HUDEP-2 (cell line): ENCODE measurements around the gene ITGAV.

ENCODE experiments used
- DNase-seq, 76 experiments: peaks; one replicate each; lab custom pipeline; 2025; ENCODE audit not compliant: unreplicated experiment in 76 of 76; lab: John Stamatoyannopoulos, UW

ITGAV gene

GRCh38 chr2:186611526-186611925 lies 21.7 kb downstream of the ITGAV start:
- no peak for DNase-seq

DNA sequence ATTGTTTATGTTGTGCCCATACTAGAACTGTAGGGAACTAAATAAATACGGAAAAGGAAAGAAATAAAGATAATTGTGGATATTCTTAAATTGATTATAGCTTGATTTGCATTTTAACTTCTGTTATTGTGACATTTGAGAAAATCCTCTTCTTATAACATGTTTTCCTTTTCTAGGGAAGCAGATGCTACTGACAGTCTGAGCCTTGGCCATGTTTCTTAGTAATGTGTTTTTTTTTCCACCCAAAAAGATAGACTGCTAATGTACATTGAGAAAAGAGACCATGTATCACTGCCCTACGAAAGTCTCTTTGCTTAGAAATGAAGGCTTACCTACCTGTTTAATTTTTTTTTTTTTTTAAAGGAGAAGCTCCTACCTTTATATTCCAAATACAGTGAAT lies 22.2 kb downstream of the ITGAV start:
- DNase-seq: no peak

GRCh38 chr2:186612555-186613440 lies 22.9 kb downstream of the ITGAV start:
- DNase-seq: no peak

GRCh38 chr2:186614373-186614772 lies 24.5 kb downstream of the ITGAV start:
- DNase-seq: no peak

DNA sequence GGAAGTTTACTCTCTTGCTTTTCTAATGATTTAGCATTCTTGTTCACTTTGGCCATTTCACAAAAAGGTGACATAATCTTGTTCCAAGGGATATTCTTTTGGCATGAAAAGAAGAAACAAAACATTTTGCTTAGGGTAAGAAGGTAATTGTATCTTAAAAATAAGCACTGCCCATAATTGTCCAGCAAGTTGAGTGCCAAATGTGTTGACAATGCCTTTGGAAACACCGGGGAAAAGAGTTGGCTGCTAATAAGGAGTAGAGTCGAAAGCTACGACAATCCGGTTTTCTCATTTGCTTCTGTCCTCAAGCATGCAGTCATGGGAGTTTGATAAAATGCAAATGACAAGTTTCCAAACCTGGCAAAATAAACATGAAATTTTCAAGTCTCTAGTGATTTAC lies 27.3 kb downstream of the ITGAV start:
- DNase-seq: no peak

GRCh38 chr2:186617771-186618170 lies 27.9 kb downstream of the ITGAV start:
- DNase-seq: no peak

- DNase-seq: no peak
Measured at GRCh38 chr2:186618696-186619095, 28.8 kb downstream of the ITGAV start.

DNA sequence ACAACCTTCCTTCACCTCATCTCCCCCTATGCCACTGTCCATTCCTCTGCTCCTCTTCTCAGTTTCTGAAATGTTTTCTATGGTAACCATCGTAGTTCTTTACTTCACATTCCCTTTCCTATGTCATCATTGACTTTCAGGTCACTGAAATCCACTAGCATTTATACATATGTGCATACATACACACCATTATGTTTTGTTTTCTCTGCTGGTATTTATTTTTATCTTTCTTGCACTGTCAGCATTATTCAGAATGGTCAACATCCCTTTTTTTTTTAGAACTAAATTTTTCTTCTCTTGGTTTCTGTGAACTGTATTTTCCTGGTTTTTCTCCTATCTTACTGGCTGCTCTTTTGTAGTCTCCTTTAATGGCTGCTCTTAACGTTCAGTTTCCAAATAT lies 33.2 kb downstream of the ITGAV start:
- no peak for DNase-seq

DNA sequence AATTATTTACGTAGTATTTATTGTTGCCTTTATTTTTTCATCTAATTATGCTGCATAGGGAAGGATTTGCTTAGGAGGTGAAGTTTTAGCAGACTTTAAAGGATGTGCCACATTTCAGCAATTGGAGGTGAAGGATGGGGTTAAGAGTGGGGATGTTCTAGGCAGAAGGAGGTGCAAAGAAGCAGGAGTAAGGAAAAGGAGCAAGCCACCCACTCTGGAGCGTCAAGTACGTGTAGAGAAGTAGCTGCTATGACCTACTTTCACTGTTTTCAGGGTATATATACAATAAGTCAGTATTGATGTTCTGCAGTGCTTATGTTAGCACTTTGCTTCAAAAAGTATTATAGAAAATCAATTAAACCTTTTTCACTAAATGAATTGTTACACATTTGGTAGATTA lies 34.4 kb downstream of the ITGAV start:
- DNase-seq: no peak

DNA sequence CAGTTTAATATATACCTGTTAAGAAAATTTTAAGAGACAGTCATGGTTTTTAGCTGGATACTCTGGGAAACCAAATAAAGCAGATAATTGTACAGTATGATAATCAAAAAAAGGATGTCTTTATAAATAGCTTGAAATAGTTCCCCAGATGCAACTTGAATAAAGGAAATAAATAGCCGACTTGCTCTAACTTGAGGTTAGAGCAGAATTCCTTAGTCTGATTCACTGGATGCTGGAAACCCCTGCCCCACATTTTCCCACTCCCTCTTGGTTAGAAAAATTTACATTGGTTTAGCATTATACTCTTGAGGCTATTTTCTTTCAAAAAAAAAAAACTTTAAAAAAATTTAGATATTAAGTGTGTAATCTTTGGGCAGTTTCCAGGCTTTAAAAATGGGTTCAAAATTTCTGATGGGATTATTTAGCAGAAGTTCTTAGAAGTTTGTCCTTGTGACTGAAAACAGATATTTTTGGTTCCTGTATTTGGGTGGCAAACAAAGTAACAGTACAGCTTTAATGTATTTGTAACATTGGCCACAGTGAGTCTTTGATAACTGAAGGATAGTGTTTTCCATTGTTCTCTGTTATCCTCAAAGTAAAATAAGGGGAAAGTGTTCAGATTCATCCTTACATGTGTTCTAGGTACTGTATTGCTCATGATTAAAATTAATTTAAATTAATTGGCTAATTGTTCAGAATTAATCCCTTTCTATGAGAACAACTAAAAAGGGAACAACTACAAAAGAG lies 39.6 kb downstream of the ITGAV start:
- DNase-seq: no peak

DNA sequence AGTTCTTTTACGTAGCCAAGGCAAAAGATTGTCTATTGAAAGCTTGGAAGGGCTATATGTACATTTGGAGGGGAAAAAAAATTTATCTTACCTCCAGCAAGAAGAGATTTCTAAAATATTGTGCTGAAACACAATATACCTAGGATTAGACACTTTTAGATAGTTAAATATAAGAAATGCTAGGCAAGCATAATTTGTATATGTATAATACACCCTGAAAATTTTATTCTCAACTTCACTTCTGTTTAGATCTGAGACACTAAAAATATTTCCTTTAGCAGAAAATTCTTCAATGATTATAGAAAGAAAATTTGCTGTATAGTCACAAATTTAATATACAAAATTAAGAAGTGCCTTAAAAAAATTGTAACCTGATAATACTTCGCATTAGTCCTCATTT lies 42.6 kb downstream of the ITGAV start:
- no peak for DNase-seq

DNA sequence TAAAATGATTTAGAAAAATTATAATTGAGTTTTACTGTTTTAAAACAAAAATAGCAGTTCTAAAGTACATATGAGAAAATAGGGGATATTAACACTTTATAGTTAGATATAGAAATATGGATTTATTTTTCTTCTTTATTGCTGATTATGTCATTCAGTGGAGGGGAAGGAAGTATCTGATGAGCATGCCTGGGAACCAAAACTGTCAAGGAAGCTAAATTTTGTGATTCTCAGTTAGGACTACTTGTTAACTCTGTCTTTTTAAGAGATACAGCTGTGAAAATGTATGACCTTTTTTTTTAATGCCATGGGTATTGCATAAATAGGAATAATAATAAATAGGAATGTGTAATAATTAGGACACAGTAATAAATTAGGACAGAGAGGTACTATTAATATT lies 44.8 kb downstream of the ITGAV start:
- DNase-seq: no peak

DNA sequence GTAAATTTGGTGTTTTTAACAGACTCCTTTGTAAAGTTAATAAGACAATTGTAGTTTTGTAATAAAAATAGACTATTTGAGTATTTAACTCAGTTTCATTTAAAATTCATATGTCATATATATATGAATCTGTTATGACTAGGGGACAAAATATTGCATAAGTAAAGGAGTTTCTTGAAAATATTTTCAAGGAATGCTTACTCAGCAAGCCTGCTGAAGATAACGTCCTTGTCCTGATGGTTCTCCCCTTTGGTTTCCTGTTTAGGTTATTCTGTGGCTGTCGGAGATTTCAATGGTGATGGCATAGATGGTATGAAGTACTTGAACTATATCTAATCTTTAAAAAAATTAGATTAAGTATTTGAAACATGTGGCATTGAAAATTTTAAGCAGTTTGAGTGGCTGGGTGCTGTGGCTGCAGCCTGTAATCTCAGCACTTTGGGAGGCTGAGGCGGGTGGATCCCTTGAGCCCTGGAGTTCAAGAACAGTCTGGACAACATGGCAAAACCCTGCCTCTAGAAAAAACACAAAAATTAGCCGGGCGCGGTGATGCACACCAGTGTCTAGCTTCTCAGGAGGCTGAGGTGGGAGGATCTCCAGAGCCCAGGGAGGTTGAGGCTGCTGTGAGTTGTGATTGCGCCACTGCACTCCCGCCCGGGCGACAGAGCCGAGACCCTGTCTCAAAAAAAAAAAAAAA lies 47.1 kb downstream of the ITGAV start:
- no peak for DNase-seq

DNA sequence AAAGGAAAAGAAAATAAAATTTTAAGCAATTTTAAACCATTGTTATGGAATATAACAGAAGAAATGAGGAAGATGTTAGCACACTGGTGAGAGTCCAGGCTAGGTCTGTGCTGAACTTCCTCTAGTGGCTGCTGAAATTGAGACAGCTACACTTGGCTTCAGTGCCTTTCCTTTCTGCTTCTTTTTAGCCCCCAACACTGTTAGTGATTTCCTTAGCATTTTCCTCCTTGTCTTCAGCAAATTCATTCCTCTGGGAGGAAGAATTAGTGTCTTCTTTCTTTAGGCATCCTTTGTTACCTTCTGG lies 47.6 kb downstream of the ITGAV start:
- DNase-seq: no peak

- no peak for DNase-seq
Measured at GRCh38 chr2:186639939-186640338, 50.1 kb downstream of the ITGAV start.

DNA sequence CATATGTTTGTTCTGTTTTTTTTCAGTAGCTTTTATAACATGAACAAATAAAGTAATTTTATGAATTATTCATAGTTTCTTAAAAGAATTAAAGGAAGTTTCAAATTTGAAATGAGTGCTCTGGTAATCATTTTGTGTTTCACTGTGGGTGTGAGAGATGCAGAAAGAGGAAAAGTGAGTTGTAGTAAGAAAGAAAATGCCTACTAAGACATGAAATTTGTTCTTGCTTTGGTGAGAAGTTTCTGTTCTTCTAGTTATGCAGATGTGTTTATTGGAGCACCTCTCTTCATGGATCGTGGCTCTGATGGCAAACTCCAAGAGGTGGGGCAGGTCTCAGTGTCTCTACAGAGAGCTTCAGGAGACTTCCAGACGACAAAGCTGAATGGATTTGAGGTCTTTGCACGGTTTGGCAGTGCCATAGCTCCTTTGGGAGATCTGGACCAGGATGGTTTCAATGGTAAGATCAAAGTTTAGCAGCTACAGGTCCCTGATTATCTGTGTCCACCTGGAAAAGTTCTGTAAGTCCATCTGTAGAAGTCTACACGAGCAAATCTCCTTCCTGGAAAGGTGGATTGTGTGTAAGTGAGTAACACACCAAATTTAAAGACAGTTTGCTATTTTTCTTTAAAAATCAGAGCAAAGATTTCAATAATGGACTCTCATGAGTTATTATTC lies 51.4 kb downstream of the ITGAV start:
- DNase-seq: no peak

GRCh38 chr2:186641807-186642321 lies 52.0 kb downstream of the ITGAV start:
- peak in 39 of 76 experiments; percentile 0 to 60 (median 28) for DNase-seq

- DNase-seq: no peak
Measured at GRCh38 chr2:186644791-186645190, 54.9 kb downstream of the ITGAV start.

DNA sequence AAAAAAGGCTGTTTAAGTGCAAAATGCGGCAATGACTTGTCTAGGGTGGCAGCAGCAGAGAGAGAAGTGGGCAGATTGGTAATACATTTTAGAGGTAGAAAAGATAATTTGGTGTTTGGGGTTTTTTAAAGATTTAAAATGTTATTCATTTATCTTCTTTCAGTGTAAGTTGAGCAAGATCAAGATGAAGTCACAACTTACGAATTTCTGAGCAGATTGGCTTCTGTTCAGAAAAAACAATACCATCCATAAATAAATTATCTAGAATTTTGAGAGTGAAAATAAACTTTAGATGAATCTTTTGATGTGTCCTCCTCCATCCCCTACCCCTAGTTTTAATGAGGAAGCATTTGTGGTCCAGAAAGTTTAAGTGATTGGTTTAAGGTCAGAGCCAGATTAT lies 56.1 kb downstream of the ITGAV start:
- no peak for DNase-seq

DNA sequence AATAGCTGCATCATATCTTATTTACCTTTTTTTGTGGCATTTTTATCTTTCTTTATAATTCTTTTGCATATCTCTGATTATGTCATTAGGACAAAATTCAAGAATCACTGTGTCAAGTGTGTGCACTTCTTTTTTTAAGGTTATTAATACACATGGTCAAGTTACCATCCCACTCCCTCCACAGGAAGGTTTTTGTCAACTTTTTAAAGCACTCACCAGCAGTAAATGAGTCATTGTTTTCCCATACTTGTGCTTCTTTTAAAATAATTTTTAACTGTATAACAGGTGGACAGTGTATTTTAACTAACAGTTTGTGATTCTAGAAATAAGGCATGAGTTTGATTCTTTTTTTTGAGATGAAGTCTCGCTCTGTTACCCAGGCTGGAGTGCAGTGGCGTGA lies 58.3 kb downstream of the ITGAV start:
- no peak for DNase-seq

GRCh38 chr2:186653511-186653910 lies 63.7 kb downstream of the ITGAV start:
- no peak for DNase-seq
